Thoracic aorta (tissue), 2 donors: ENCODE results near the gene CD63. TPM values are rescaled to one million over a fixed set of nuclear protein-coding genes. Genes with fewer than 3 reads are reported as not detected.

ENCODE experiments used
- ATAC-seq: fragments of 150-250 bp; one replicate; pipeline ENCODE4 v1.8.0; 2017; ENCODE audit warnings: low read depth; ENCODE audit not compliant: insufficient number of reproducible peaks, low FRiP score
- DNase-seq: peaks from one replicate; pipeline ENCODE4 v3.0.0-alpha.2; 2020; ENCODE audit warnings: low spot score
- H3K27ac ChIP-seq, 2 donors: fragments of 200-600 bp; sonication (generic); 1 replicate in 1 of 2; 2 replicates in 1 of 2; pipeline ENCODE4 v1.5.1; 2016; ENCODE audit warnings: mild to moderate bottlenecking in 2 of 2, moderate library complexity in 2 of 2
- H3K27me3 ChIP-seq: fragments of 200-600 bp; sonication (generic); replicated peaks from 2 replicates; pipeline ENCODE4 v1.6.0; 2016; ENCODE audit warnings: mild to moderate bottlenecking; ENCODE audit not compliant: insufficient read depth
- H3K36me3 ChIP-seq: fragments of 200-600 bp; sonication (generic); one replicate; pipeline ENCODE4 v1.5.1; 2016
- H3K4me1 ChIP-seq, 2 donors: fragments of 200-600 bp; sonication (generic); 1 replicate in 1 of 2; 2 replicates in 1 of 2; pipeline versions ENCODE4 v1.5.1 to v1.6.0; 2016; ENCODE audit warnings: low read depth in 2 of 2, mild to moderate bottlenecking in 1 of 2; ENCODE audit not compliant: control insufficient read depth in 1 of 2
- H3K4me3 ChIP-seq: fragments of 200-600 bp; sonication (generic); 2 replicates; pipeline ENCODE4 v1.5.1; 2016; ENCODE audit warnings: mild to moderate bottlenecking
- H3K9me3 ChIP-seq: fragments of 200-600 bp; sonication (generic); 2 replicates; pipeline ENCODE4 v1.5.1; 2016
- total RNA-seq, 2 donors: library from RNA; depleted of rRNA; stranded (reverse); fragments of >200 nt; gene quantifications; one replicate each; pipeline versions ENCODE4 v1.1.0 to v1.2.3, GENCODE V29; 2016
- TF ChIP-seq, protein P1 (sequence below): fragments of 200-600 bp; sonication (generic); IDR thresholded peaks from one replicate; pipeline ENCODE4 v1.5.1; 2019; ENCODE audit warnings: antibody characterized with exemption

Gene CD63
- total RNA-seq, 2 donors from 2014 or later: 615 to 776 TPM

DNA sequence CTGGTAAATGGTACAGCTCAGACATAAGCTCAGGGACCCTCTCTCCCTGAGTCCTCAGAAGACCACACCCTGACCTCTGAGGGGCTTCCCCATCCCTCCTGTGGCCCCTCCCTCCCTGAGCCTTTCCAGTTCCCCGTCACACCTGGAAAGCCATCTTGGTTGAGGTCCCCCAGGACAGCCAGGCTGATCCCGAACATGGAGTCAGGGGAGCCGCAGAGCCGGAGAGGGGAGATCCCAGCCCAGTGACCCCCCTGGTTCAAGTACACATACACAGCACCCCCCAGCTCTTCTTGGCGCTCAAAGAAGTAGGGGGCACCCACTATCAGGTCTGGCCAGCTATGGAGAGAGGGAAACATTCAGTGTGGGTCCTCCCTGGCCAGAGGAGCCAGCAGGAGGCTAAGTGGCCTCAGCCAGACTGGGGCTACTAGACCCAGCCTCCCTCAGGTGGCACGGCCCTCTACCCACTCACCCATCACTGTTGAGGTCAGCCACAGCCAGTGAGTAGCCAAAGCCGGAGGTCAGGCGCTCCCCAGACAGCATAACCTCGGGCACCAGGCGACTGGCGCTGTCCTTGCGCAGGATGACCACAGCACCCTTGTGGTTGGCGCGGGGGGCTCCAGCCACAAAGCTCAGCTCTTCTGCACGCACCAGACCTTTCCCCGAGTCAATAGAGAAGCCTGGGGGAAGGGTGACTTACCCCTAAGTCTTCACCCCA lies 30.4 kb downstream of the CD63 start:
- no peak for DNase-seq
- H3K4me1 ChIP-seq: peaks cover 14 to 36% of the 10 kb centered on the region in 2 donors
- peaks cover 59% of the 10 kb centered on the region for H3K36me3 ChIP-seq
- TF ChIP-seq, protein P1, sequence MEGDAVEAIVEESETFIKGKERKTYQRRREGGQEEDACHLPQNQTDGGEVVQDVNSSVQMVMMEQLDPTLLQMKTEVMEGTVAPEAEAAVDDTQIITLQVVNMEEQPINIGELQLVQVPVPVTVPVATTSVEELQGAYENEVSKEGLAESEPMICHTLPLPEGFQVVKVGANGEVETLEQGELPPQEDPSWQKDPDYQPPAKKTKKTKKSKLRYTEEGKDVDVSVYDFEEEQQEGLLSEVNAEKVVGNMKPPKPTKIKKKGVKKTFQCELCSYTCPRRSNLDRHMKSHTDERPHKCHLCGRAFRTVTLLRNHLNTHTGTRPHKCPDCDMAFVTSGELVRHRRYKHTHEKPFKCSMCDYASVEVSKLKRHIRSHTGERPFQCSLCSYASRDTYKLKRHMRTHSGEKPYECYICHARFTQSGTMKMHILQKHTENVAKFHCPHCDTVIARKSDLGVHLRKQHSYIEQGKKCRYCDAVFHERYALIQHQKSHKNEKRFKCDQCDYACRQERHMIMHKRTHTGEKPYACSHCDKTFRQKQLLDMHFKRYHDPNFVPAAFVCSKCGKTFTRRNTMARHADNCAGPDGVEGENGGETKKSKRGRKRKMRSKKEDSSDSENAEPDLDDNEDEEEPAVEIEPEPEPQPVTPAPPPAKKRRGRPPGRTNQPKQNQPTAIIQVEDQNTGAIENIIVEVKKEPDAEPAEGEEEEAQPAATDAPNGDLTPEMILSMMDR: no peak
- peak overlapping the region; percentile 25 to 38 for H3K27ac ChIP-seq
- no peak overlapping the region for H3K4me3 ChIP-seq
- no peaks in the 10 kb centered on the region for H3K27me3 ChIP-seq
- H3K9me3 ChIP-seq: no peaks in the 10 kb centered on the region
- ATAC-seq: no peak

DNA sequence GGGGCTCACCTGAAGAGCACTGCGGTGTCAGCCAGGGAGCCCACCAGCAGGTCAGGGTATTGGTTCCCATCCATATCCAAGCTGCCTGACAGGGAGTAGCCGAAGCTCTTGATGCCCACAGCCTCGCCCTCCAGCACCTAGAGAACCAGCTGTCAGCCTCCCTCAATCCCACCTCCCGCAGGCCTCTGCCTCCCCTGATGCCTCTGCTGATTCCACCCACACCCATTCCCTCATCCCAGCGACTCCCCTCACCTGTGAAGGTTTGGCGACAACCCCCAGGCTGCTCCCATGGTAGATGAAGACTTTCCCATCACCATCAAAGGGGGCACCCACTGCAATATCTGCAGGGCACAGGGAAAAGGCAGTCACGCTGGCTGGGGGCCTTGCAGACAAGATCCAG lies 31.1 kb downstream of the CD63 start:
- H3K36me3 ChIP-seq: peaks cover 66% of the 10 kb centered on the region
- no peak overlapping the region for H3K27ac ChIP-seq
- DNase-seq: no peak
- no peak overlapping the region for H3K4me3 ChIP-seq
- H3K27me3 ChIP-seq: no peaks in the 10 kb centered on the region
- TF ChIP-seq, protein P1: no peak
- no peak for ATAC-seq
- no peaks in the 10 kb centered on the region for H3K9me3 ChIP-seq
- H3K4me1 ChIP-seq: peaks cover 14 to 30% of the 10 kb centered on the region in 2 donors

DNA sequence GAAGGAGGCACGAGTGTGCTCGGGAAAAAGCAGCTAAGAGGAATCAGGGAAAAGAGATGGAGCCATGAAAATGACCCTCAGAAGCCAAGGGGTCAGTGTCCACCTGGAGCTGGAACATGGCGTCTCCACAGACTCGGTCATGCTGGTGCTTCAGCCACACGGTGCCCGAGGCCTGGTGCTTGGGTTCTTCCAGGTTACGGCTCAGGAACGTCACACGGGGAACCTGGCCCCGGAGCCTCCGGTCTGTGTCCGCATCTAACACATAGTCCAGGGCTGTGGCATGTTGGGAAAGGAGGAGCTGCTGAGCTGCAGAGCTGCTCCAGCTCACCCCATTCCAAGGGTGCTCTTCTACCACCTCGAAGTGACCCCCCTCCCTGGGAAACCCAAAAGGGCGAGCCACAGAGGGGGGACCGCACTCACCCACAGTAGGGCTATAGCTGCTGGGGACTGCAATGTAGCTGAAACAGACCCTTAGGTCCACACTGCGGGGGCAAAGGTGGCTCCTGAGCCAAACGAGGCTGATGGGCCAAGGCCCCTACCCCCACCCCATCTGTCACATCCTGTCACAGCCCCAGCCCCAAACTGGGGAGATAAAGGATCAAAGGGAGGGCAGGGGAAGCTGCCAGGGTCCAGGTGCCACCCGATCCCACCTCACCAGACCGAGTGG lies 31.9 kb downstream of the CD63 start:
- Histone ChIP-seq H3K4me3 (no peak overlapping the region), H3K36me3 (peaks cover 73% of the 10 kb centered on the region)
- no peak for DNase-seq

DNA sequence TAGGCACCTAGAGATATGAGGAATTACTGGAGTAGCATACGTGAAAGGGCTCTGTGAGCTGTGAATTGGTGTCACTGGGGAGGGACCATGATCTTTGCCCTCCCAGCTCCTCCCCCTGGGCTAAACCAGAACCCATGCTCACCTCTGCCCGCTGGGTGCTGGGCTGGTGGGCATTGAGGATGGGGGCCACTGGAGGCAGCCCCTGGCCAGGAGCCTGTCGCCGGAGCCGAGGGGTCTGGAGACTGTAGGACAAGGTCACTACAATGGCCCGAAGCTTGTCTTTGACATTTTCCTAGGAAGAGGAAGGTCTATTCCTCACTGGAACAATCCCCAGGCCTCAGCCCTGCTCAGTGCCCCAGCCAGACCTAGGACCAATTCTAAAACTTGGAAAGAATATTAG lies 32.7 kb downstream of the CD63 start:
- no peak overlapping the region for H3K4me3 ChIP-seq
- H3K27me3 ChIP-seq: no peaks in the 10 kb centered on the region
- H3K4me1 ChIP-seq: peaks cover 11 to 14% of the 10 kb centered on the region in 2 donors
- no peaks in the 10 kb centered on the region for H3K9me3 ChIP-seq
- H3K27ac ChIP-seq: peak overlapping the region in 1 of 2 donors; percentile 17
- TF ChIP-seq, protein P1: no peak
- H3K36me3 ChIP-seq: peaks cover 78% of the 10 kb centered on the region
- no peak for ATAC-seq
- no peak for DNase-seq

More for the DNA sequence above, 31.9 kb downstream of the CD63 start:
- TF ChIP-seq, protein P1: no peak
- Histone ChIP-seq H3K4me1 (peaks cover 14 to 22% of the 10 kb centered on the region in 2 donors), H3K9me3 (no peaks in the 10 kb centered on the region), H3K27ac (no peak overlapping the region), H3K27me3 (no peaks in the 10 kb centered on the region)
- no peak for ATAC-seq

DNA sequence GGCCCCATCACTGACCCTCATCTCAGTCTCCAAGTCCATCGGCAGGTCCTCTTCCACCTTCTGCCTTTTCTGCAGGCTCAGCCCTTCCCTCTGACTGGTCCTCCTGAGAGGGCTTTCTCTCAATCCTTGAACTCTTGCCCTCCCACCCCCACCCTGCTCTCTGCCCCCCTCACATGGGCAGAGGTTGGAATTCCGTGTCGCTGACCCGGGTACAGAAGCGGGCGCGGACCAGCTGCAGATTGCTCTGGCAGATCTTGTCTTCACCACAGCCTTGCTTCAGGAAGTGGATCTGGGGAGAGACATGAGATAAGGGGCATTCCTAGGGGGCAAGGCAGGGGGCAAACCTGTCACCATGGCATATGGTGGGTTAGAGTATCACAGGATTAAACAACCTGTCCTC lies 33.5 kb downstream of the CD63 start:
- TF ChIP-seq, protein P1: no peak
- Histone ChIP-seq H3K27me3 (no peaks in the 10 kb centered on the region), H3K9me3 (no peaks in the 10 kb centered on the region), H3K27ac (peak overlapping the region in 1 of 2 donors; percentile 17), H3K4me1 (peaks cover 3 to 6% of the 10 kb centered on the region in 2 donors), H3K4me3 (no peak overlapping the region), H3K36me3 (peaks cover 78% of the 10 kb centered on the region)
- DNase-seq: no peak
- no peak for ATAC-seq
